ENCODE measurements around the gene HSPB2. TPM values are rescaled to one million over a fixed set of nuclear protein-coding genes. Genes with fewer than 3 reads are reported as not detected.
A peak's percentile ranks its signal among the peaks of the same experiment; 100 is the strongest.

HSPB2 gene
- total RNA-seq, 1 experiment from 2014 or later: not detected

GRCh38 chr11:111939836-111940604 lies 27.5 kb downstream of the HSPB2 start:
- Histone ChIP-seq H3K27me3 (ENCODE audit: control insufficient read depth, insufficient read depth, low read length) (no peaks in the 10 kb centered on the region), H3K36me3 (replicated peaks; ENCODE audit: control insufficient read depth, insufficient read depth, low read length) (no peaks in the 10 kb centered on the region), H3K4me3 (ENCODE audit: insufficient read depth, low read depth, low read length) (no peak overlapping the region)
- no peak for DNase-seq

DNA sequence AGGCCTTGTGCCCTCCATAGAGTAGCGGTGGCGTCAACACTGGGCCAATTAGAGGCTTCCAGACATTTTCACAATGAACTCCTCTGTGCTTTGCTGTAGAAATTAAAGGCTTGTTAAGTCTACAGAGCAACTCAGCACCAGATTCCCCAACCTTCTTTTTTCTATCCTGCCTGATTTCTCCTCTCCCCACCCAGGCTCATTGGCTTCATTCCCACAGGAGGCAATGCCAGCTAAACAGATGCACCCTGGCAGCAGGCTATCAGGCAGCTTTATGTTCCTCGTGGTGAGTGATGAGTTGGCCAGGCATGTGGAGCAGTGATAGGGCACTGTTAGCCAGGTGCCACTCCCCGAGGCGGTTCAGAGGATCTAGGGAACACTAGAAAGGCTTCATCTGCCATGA lies 29.4 kb downstream of the HSPB2 start:
- Histone ChIP-seq H3K27me3 (ENCODE audit: control insufficient read depth, insufficient read depth, low read length) (no peaks in the 10 kb centered on the region), H3K4me3 (ENCODE audit: insufficient read depth, low read depth, low read length) (no peak overlapping the region), H3K36me3 (replicated peaks; ENCODE audit: control insufficient read depth, insufficient read depth, low read length) (no peaks in the 10 kb centered on the region)
- no peak for DNase-seq

DNA sequence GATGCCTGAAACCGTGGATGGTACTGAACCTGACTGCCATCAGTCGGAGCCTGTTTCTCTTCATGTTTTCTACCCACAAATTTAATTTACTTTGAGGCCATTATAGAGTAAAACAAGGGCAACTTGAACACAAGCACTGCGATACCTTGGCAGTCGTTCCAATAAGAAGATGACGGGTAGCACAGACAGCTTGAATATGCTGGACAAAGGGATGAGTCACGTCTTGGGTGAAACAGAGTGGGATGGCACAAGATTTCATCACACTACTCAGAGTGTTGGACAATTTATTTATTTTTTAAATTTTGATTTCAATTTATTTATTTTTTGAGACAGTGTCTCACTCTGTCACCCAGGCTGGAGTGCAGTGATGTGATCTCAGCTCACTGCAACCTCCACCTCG lies 30.3 kb downstream of the HSPB2 start:
- DNase-seq: no peak
- Histone ChIP-seq H3K36me3 (replicated peaks; ENCODE audit: control insufficient read depth, insufficient read depth, low read length) (no peaks in the 10 kb centered on the region), H3K4me3 (ENCODE audit: insufficient read depth, low read depth, low read length) (no peak overlapping the region), H3K27me3 (ENCODE audit: control insufficient read depth, insufficient read depth, low read length) (no peaks in the 10 kb centered on the region)

- Histone ChIP-seq H3K4me3 (ENCODE audit: insufficient read depth, low read depth, low read length) (no peak overlapping the region), H3K27me3 (ENCODE audit: control insufficient read depth, insufficient read depth, low read length) (no peaks in the 10 kb centered on the region), H3K36me3 (replicated peaks; ENCODE audit: control insufficient read depth, insufficient read depth, low read length) (no peaks in the 10 kb centered on the region)
- no peak for DNase-seq
Observed at GRCh38 chr11:111944139-111944538, 31.6 kb downstream of the HSPB2 start.

DNA sequence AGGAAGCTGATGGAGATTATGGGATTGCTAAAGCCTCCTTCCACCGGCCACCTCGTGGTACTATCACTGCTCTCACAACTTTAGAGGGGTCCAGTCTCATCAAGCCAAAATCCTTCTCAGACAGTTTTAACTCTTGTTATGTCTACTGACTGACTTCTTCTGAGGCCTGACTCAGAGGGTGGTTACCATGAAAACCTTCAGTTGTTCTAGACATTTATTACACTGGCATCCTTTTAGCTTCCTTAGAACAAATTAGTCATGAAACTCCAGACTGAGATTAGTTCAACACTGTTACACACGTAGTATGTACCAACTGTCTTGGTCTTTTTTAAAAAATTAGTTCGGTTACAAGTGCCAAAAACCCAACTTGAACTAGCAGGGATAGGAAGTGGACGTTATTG lies 32.1 kb downstream of the HSPB2 start:
- Histone ChIP-seq H3K36me3 (replicated peaks; ENCODE audit: control insufficient read depth, insufficient read depth, low read length) (no peaks in the 10 kb centered on the region), H3K27me3 (ENCODE audit: control insufficient read depth, insufficient read depth, low read length) (no peaks in the 10 kb centered on the region), H3K4me3 (ENCODE audit: insufficient read depth, low read depth, low read length) (no peak overlapping the region)
- DNase-seq: no peak

GRCh38 chr11:111945198-111945597 lies 32.7 kb downstream of the HSPB2 start:
- Histone ChIP-seq H3K27me3 (ENCODE audit: control insufficient read depth, insufficient read depth, low read length) (no peaks in the 10 kb centered on the region), H3K36me3 (replicated peaks; ENCODE audit: control insufficient read depth, insufficient read depth, low read length) (no peaks in the 10 kb centered on the region), H3K4me3 (ENCODE audit: insufficient read depth, low read depth, low read length) (no peak overlapping the region)
- no peak for DNase-seq

- H3K4me3 ChIP-seq (ENCODE audit: insufficient read depth, low read depth, low read length): no peak overlapping the region
Observed at GRCh38 chr11:111946499-111946898, 34.0 kb downstream of the HSPB2 start.

GRCh38 chr11:111947143-111947542 lies 34.6 kb downstream of the HSPB2 start:
- DNase-seq: no peak
- no peak overlapping the region for H3K4me3 ChIP-seq (ENCODE audit: insufficient read depth, low read depth, low read length)
- no peaks in the 10 kb centered on the region for H3K27me3 ChIP-seq (ENCODE audit: control insufficient read depth, insufficient read depth, low read length)

More at GRCh38 chr11:111946499-111946898, 34.0 kb downstream of the HSPB2 start:
- no peak for DNase-seq
- no peaks in the 10 kb centered on the region for H3K27me3 ChIP-seq (ENCODE audit: control insufficient read depth, insufficient read depth, low read length)
- no peaks in the 10 kb centered on the region for H3K36me3 ChIP-seq (replicated peaks; ENCODE audit: control insufficient read depth, insufficient read depth, low read length)

DNA sequence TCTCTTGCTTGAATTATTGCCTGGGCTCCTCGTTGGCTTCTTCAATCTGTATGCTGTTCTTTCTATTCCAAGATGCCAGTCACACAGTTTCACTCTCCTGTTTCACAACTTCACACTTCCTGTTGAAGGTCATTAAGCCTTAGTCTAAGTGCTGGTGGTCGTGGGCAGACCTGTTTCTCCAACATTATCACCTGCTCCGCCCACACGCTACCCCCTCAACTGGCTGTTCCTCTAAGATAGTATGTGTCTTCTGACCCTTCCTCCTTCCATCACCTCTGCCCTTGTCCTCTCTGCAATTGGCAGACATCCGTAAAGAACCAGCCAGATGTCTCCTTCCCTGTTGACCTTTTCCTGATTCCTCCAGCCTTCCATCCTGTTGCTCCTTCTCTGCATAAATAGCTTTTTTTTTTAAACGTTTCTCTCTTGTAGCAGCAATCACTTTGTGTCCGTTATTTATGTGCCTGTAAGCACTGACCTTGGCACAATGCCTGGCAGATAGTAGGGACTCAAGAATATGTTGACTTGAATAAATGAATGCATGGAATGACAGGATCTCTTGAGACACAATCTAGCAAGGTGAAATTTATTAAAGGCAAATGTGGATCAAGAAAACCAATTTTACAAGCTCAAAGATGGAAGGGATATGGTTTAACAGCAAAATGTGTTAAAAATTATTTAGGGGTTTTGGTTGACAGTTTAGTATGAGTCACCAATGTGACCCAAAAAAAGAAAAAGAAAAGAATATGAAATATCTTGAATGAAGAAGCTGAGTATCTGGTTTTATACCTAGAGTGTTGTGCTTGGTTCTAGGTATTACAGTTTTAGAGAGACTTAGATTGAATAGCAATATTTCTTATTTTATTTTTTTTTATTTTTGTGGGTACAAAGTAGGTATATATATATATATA lies 37.2 kb downstream of the HSPB2 start:
- H3K27me3 ChIP-seq (ENCODE audit: control insufficient read depth, insufficient read depth, low read length): no peaks in the 10 kb centered on the region
- no peak overlapping the region for H3K4me3 ChIP-seq (ENCODE audit: insufficient read depth, low read depth, low read length)
- H3K36me3 ChIP-seq (replicated peaks; ENCODE audit: control insufficient read depth, insufficient read depth, low read length): no peaks in the 10 kb centered on the region
- DNase-seq: no peak

More at GRCh38 chr11:111947143-111947542, 34.6 kb downstream of the HSPB2 start:
- no peaks in the 10 kb centered on the region for H3K36me3 ChIP-seq (replicated peaks; ENCODE audit: control insufficient read depth, insufficient read depth, low read length)

DNA sequence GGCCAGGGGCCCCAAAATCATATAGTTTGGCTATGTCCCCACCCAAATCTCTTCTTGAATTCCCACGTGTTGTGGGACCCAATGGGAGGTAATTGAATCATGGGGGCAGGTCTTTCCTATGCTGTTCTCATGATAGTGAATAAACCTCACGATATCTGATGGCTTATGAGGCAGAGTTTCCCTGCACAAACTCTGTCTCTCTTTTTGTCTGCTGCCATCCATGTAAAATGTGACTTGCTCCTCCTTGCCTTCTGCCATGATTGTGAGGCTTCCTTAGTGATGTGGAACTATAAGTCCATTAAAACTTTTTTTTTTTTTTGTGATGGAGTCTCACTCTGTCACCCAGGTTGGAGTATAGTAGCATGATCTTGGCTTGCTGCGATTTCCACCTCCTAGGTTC lies 39.0 kb downstream of the HSPB2 start:
- H3K4me3 ChIP-seq (ENCODE audit: insufficient read depth, low read depth, low read length): no peak overlapping the region
- no peaks in the 10 kb centered on the region for H3K27me3 ChIP-seq (ENCODE audit: control insufficient read depth, insufficient read depth, low read length)
- no peak for DNase-seq

GRCh38 chr11:111954154-111954553 lies 41.6 kb downstream of the HSPB2 start:
- no peak for DNase-seq
- no peaks in the 10 kb centered on the region for H3K27me3 ChIP-seq (ENCODE audit: control insufficient read depth, insufficient read depth, low read length)
- peaks cover 3% of the 10 kb centered on the region for H3K36me3 ChIP-seq (replicated peaks; ENCODE audit: control insufficient read depth, insufficient read depth, low read length)
- H3K4me3 ChIP-seq (ENCODE audit: insufficient read depth, low read depth, low read length): no peak overlapping the region

More for the DNA sequence above, 39.0 kb downstream of the HSPB2 start:
- H3K36me3 ChIP-seq (replicated peaks; ENCODE audit: control insufficient read depth, insufficient read depth, low read length): no peaks in the 10 kb centered on the region

DNA sequence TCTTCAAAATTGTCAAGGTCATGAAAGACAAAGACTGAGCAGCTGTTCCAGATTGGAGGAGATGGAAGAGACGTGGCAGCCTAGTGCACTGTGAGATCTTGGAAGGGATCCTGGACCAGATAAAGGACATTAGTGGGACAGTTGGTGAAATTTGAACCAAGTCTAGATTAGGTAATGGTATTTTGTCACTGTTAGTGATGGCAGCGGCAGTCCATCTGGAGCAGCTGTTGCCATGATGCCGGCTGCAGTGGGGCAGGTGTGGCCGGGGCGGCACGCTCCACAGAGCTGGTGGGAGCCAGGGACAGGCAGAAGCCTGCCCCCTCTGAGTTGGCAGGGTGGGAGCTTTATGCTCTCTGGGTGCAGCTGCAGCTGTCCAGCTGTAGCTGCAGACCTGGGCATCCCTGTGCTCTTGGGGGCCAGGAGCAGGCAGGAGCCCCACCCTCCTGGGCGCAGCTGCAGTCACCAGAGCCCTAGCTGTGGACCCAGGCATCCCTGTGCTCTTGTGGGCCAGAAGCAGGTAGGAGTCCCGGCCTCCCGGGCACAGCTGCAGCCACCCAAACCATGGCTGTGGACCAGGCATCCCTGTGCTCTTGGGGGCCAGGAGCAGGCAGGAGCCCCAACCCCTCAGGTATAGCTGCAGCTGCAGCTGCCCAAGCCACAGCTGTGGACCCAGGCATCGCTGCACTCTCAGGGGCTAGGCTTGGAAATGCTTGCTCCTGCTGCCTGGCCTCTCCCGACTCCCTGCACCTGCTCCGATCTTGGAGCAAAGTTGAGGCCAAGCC lies 45.3 kb downstream of the HSPB2 start:
- DNase-seq: no peak
- Histone ChIP-seq H3K27me3 (ENCODE audit: control insufficient read depth, insufficient read depth, low read length) (no peaks in the 10 kb centered on the region), H3K36me3 (replicated peaks; ENCODE audit: control insufficient read depth, insufficient read depth, low read length) (peaks cover 3% of the 10 kb centered on the region), H3K4me3 (ENCODE audit: insufficient read depth, low read depth, low read length) (no peak overlapping the region)

DNA sequence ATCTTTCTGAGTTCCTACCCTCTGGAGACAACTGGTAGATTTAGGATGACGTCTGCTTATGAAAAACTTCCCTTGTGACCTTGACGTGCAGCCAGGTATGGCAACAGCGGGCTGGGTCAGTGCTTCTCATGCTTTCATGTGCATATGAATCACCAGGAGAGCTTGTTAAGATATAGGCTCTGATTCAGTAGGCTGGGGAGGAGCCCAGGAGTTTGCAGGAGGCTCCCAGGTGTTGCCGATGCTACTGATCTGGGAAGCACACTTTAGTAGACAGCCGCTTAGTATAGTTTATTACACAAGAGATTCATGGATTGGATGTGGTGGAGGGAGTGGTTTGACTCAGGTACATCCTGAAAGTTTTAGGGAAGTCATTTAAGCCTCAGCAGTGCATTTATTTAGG lies 48.4 kb downstream of the HSPB2 start:
- Histone ChIP-seq H3K27me3 (ENCODE audit: control insufficient read depth, insufficient read depth, low read length) (no peaks in the 10 kb centered on the region), H3K4me3 (ENCODE audit: insufficient read depth, low read depth, low read length) (no peak overlapping the region), H3K36me3 (replicated peaks; ENCODE audit: control insufficient read depth, insufficient read depth, low read length) (peaks cover 3% of the 10 kb centered on the region)
- DNase-seq: peak; percentile 80
